T-cell (primary cell): ENCODE measurements around the gene FOXD2. TPM values are rescaled to one million over a fixed set of nuclear protein-coding genes. Genes with fewer than 3 reads are reported as not detected.

Experiments
- ATAC-seq, 4 experiments: fragments of 200-7000 bp in 3 of 4; fragments of 150-1000 bp in 1 of 4; cut with Tn5 transposase; replicated peaks in 1 of 4; 1 replicate in 3 of 4; 2 replicates in 1 of 4; pipeline ENCODE4 v1.10.0; 2021; ENCODE audit warnings: moderate library complexity in 3 of 4, mild to moderate bottlenecking in 2 of 4, moderate number of reproducible peaks in 1 of 4
- CTCF ChIA-PET, 2 donors: fragments of 300-600 bp; sonication (Branson Sonifier 250); formaldehyde crosslinking; loops; one replicate each; lab custom pipeline; 2022; ENCODE audit warnings: antibody characterized with exemption in 2 of 2; lab: Charles Lee
- POLR2A ChIA-PET, 2 donors: fragments of 300-600 bp; sonication (Branson Sonifier 250); formaldehyde crosslinking; loops; one replicate each; lab custom pipeline; 2022; ENCODE audit warnings: antibody characterized with exemption in 2 of 2; lab: Charles Lee
- DNase-seq, 35 experiments: peaks; one replicate each; pipeline versions ENCODE4 v3.0.0 to v3.0.0-alpha.2; 2013 to 2023
- H3K27ac ChIP-seq: one replicate; pipeline ENCODE4 v1.5.1; 2013; ENCODE audit warnings: low read length
- H3K27me3 ChIP-seq, 2 experiments: replicated peaks in 1 of 2; 1 replicate in 1 of 2; 2 replicates in 1 of 2; pipeline versions ENCODE4 v1.6.1 to v1.7.0; 2013; ENCODE audit warnings: low read length in 1 of 2, mixed read lengths in 1 of 2; ENCODE audit not compliant: control insufficient read depth in 2 of 2, insufficient read depth in 2 of 2; ENCODE audit errors: extremely low read depth in 1 of 2
- H3K36me3 ChIP-seq, 2 donors: 1 replicate in 1 of 2; 2 replicates in 1 of 2; pipeline versions ENCODE4 v1.6.1 to v1.7.0; 2013; ENCODE audit warnings: low read length in 1 of 2; ENCODE audit not compliant: control insufficient read depth in 2 of 2, insufficient read depth in 1 of 2; ENCODE audit errors: extremely low read depth in 1 of 2
- H3K4me1 ChIP-seq, 2 experiments: 1 replicate in 1 of 2; 2 replicates in 1 of 2; pipeline versions ENCODE4 v1.6.1 to v1.7.0; 2013; ENCODE audit warnings: low read length in 2 of 2, mixed read lengths in 1 of 2; ENCODE audit not compliant: insufficient read depth in 2 of 2, control insufficient read depth in 1 of 2; ENCODE audit errors: extremely low read depth in 1 of 2
- H3K4me3 ChIP-seq, 2 donors: 1 replicate in 1 of 2; 2 replicates in 1 of 2; pipeline versions ENCODE4 v1.5.1 to v1.7.0; 2013; ENCODE audit warnings: mild to moderate bottlenecking in 2 of 2, low read length in 1 of 2, moderate library complexity in 1 of 2; ENCODE audit not compliant: control insufficient read depth in 1 of 2; ENCODE audit errors: extremely low read depth in 1 of 2
- H3K9me3 ChIP-seq: 2 replicates; pipeline ENCODE4 v1.7.0; 2013
- H3K27ac Mint-ChIP-seq, 2 donors: one replicate each; pipeline ENCODE4 v1.8.0; 2020 to 2021; ENCODE audit warnings: mild to moderate bottlenecking in 2 of 2, mixed read lengths in 2 of 2
- H3K27me3 Mint-ChIP-seq, 2 donors: one replicate each; pipeline ENCODE4 v1.8.0; 2021 to 2022; ENCODE audit warnings: mixed read lengths in 2 of 2
- H3K36me3 Mint-ChIP-seq: one replicate; pipeline ENCODE4 v1.8.0; 2021; ENCODE audit warnings: mixed read lengths
- H3K4me1 Mint-ChIP-seq, 3 donors: one replicate each; pipeline ENCODE4 v1.8.0; 2020 to 2022; ENCODE audit warnings: mixed read lengths in 3 of 3, mild to moderate bottlenecking in 1 of 3
- H3K4me3 Mint-ChIP-seq, 3 donors: one replicate each; pipeline ENCODE4 v1.8.0; 2020 to 2022; ENCODE audit warnings: mild to moderate bottlenecking in 3 of 3, mixed read lengths in 3 of 3, moderate library complexity in 3 of 3
- H3K9me3 Mint-ChIP-seq, 3 donors: one replicate each; pipeline ENCODE4 v1.8.0; 2020 to 2022; ENCODE audit warnings: mixed read lengths in 3 of 3
- WGBS: methylation state at CpG from one replicate; pipeline ENCODE4 v1.1.5; 2013; ENCODE audit warnings: missing lambda C conversion rate; ENCODE audit not compliant: insufficient coverage; 5-methylcytosine and 5-hydroxymethylcytosine counted together
- total RNA-seq, 35 experiments: library from RNA in 6 of 35; stranded (reverse) in 6 of 35; fragments of 120-200 nt in 1 of 35; gene quantifications; one replicate each; pipeline versions ENCODE4 v1.2.1 to v1.2.4 and lab custom pipeline; 2013 to 2026

The FOXD2 gene
- total RNA-seq, 5 donors from 2014 or later (not counting 1 experiment from before 2014, with no cell fraction given): 0.42 to 0.76 (median 0.56) TPM

GRCh38 chr1:47444562-47445465 lies 7.0 kb downstream of the FOXD2 start:
- H3K4me1 ChIP-seq: peaks cover 2 to 30% of the 10 kb centered on the region in 2 experiments
- no peaks in the 10 kb centered on the region for H3K36me3 ChIP-seq
- ChIA-PET CTCF (no interaction called here), POLR2A (no interaction called here)
- Mint-ChIP-seq H3K4me3 (peak overlapping the region; percentile 57 to 69 (median 64)), H3K36me3 (no peaks in the 10 kb centered on the region), H3K27me3 (peaks cover 21 to 47% of the 10 kb centered on the region in 2 donors), H3K4me1 (peaks cover 13 to 19% (median 17%) of the 10 kb centered on the region in 3 donors), H3K27ac (peak overlapping the region in 1 of 2 donors; percentile 50), H3K9me3 (no peaks in the 10 kb centered on the region)
- DNase-seq (peak in 2 of 35 experiments; percentile 22 to 47), ATAC-seq (peak; percentile 50 to 63 (median 60))
- no peak overlapping the region for H3K27ac ChIP-seq
- H3K27me3 ChIP-seq: peaks cover 30 to 92% of the 10 kb centered on the region in 2 experiments
- WGBS: 5% methylated on average over 69 of the region's 73 CpGs
- H3K9me3 ChIP-seq: no peaks in the 10 kb centered on the region
- H3K4me3 ChIP-seq: peak overlapping the region; percentile 8 to 73

DNA sequence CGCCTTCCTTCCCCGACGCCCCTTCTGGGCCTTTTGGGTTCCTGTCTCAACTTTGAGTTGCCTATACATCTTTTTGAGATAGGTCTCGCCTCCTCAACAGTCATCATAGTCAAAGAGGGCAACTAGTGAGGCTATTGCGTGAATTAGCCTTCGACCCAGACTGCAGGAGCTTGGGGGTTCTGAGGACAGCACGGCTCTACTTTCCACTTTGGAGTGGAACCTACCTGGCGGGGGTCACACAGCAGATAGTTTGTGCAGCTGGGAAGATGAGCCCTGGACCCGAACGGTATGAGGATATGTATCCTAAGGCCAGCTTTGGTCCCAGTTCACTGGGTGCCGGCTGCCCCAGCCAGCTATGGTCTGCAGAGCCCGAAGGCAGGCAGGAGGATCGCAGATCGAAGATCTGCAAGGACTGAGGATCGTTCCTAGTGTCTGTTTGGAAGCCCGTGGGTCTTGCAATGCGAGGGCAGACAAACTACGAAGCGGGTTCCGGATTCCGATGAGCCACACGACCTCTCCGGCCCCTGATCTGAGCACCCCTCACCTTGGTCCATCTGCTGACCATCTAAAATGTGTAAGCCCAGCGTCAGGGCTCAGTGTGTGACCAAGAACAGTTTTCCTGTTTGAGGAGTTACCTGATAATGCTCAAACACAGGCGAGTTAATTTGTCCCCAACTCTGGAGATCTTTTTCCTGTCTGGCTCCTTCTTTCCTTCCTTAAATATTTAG lies 8.1 kb downstream of the FOXD2 start:
- Histone ChIP-seq H3K36me3 (no peaks in the 10 kb centered on the region), H3K4me3 (no peak overlapping the region), H3K9me3 (no peaks in the 10 kb centered on the region), H3K27ac (no peak overlapping the region), H3K4me1 (peaks cover 2 to 33% of the 10 kb centered on the region in 2 experiments), H3K27me3 (peaks cover 37 to 92% of the 10 kb centered on the region in 2 experiments)
- CTCF ChIA-PET: interaction anchor here (0.7 to 1.4 kb wide), 3 partner anchors 8 to 130 kb away, joined by 3 to 8 read pairs (median 8); partner anchors contain the start of gene FOXD2 (in 2 of the 2)
- Mint-ChIP-seq H3K9me3 (no peaks in the 10 kb centered on the region), H3K36me3 (no peaks in the 10 kb centered on the region), H3K4me3 (peak overlapping the region in 1 of 3 donors; percentile 69), H3K27me3 (peaks cover 32 to 56% of the 10 kb centered on the region in 2 donors), H3K4me1 (peaks cover 17 to 21% (median 18%) of the 10 kb centered on the region in 3 donors), H3K27ac (no peak overlapping the region)
- WGBS: 16% methylated on average over 22 of the region's 25 CpGs
- DNase-seq (no peak), ATAC-seq (no peak)
- POLR2A ChIA-PET: no interaction called here

- H3K36me3 ChIP-seq: no peaks in the 10 kb centered on the region
- ChIA-PET CTCF (interaction anchor here (0.8 to 1.7 kb wide), 3 partner anchors 11 to 13 kb away, joined by 3 to 7 read pairs (median 5); partner anchors contain the start of gene FOXD2 (in 1 of the 2)), POLR2A (no interaction called here)
- Mint-ChIP-seq H3K4me1 (peaks cover 17 to 21% (median 18%) of the 10 kb centered on the region in 3 donors), H3K27ac (no peak overlapping the region), H3K27me3 (peaks cover 55 to 80% of the 10 kb centered on the region in 2 donors), H3K9me3 (no peaks in the 10 kb centered on the region), H3K4me3 (no peak overlapping the region), H3K36me3 (no peaks in the 10 kb centered on the region)
- no peak for DNase-seq
- H3K4me1 ChIP-seq: peaks cover 2 to 26% of the 10 kb centered on the region in 2 experiments
- no peak overlapping the region for H3K4me3 ChIP-seq
- H3K9me3 ChIP-seq: no peaks in the 10 kb centered on the region
- ATAC-seq: no peak
- H3K27me3 ChIP-seq: peaks cover 34 to 83% of the 10 kb centered on the region in 2 experiments
- no peak overlapping the region for H3K27ac ChIP-seq
- 14% methylated on average over 1 of the region's 4 CpGs for WGBS
These were observed 10.8 kb downstream of the FOXD2 start for GRCh38 chr1:47448462-47449222.

- Mint-ChIP-seq H3K4me3 (no peak overlapping the region), H3K9me3 (no peaks in the 10 kb centered on the region), H3K27ac (no peak overlapping the region), H3K4me1 (peaks cover 7 to 11% (median 8%) of the 10 kb centered on the region in 3 donors), H3K27me3 (peaks cover 63 to 87% of the 10 kb centered on the region in 2 donors), H3K36me3 (no peaks in the 10 kb centered on the region)
- POLR2A ChIA-PET: no interaction called here
- CTCF ChIA-PET: interaction anchor here (0.8 to 1.7 kb wide), 3 partner anchors 12 to 14 kb away, joined by 3 to 7 read pairs (median 5); partner anchors contain the start of gene FOXD2 (in 1 of the 2)
- WGBS: 14% methylated on average over 34 of the region's 36 CpGs
- Histone ChIP-seq H3K27ac (no peak overlapping the region), H3K9me3 (no peaks in the 10 kb centered on the region), H3K4me1 (peaks cover 2 to 13% of the 10 kb centered on the region in 2 experiments), H3K36me3 (no peaks in the 10 kb centered on the region), H3K27me3 (peaks cover 37 to 76% of the 10 kb centered on the region in 2 experiments), H3K4me3 (no peak overlapping the region)
- DNase-seq: no peak
- peak in 1 of 4 experiments; percentile 26 for ATAC-seq
These were observed 12.1 kb downstream of the FOXD2 start for GRCh38 chr1:47449822-47450552.

GRCh38 chr1:47450606-47451005 lies 12.8 kb downstream of the FOXD2 start:
- no peak overlapping the region for H3K4me3 Mint-ChIP-seq
- H3K4me1 ChIP-seq: peaks cover 0 to 7% of the 10 kb centered on the region in 2 experiments
- 57% methylated on average over 2 of the region's 4 CpGs for WGBS
- peaks cover 35 to 70% of the 10 kb centered on the region in 2 experiments for H3K27me3 ChIP-seq
- POLR2A ChIA-PET: no interaction called here
- H3K9me3 Mint-ChIP-seq: no peaks in the 10 kb centered on the region
- no peaks in the 10 kb centered on the region for H3K36me3 Mint-ChIP-seq
- CTCF ChIA-PET: no interaction called here
- H3K27ac ChIP-seq: no peak overlapping the region
- ATAC-seq: no peak
- no peak overlapping the region for H3K27ac Mint-ChIP-seq
- no peaks in the 10 kb centered on the region for H3K9me3 ChIP-seq
- peaks cover 1 to 5% (median 4%) of the 10 kb centered on the region in 3 donors for H3K4me1 Mint-ChIP-seq
- DNase-seq: no peak
- peaks cover 67 to 86% of the 10 kb centered on the region in 2 donors for H3K27me3 Mint-ChIP-seq
- no peaks in the 10 kb centered on the region for H3K36me3 ChIP-seq
- no peak overlapping the region for H3K4me3 ChIP-seq
